Left forelimb (tissue), 1 donor: ENCODE measurements around the gene OBSCN.

Experiments used
- DNase-seq: peaks from one replicate; pipeline ENCODE4 v3.0.0-alpha.2; 2018; ENCODE audit warnings: low spot score

OBSCN gene

DNA sequence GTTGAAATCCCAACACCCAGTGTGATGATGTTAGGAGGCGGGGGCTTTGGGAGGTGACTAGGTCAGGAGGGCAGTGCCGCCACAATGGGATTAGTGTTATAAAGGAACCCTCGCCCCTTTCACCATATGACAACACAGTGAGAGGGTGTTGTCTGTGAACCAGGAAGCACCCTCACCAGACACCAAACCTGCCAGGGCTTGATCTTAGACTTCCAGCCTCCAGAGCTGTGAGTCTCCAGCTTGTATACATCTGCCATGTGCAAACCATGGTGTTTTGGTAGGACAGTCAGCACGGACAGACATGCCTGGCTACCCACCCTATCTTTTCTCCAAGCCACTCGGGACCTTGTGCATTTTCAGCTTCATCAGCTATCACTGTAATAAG lies 194.8 kb downstream of the OBSCN start:
- DNase-seq = peak; percentile 49

DNA sequence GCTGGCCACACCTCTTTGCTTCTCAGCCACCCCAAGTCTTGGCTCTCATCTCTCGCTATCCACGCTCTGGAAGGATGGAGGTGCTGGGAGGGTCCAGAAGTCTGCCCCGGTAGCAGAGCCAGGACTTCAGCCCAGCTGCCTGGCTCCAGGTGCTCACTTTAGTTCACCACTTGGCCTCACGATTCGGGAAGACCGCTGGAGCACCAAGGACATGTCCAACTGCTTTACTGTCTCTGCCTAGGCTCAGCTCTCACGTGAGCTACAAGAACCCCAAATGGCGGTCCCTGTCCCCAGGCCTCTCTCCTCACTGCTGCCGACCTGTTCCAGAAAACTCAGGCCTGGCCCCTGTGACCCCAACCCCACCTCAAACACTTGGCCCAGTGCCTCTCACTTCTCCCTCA lies 195.4 kb downstream of the OBSCN start:
- DNase-seq = peak; percentile 41

DNA sequence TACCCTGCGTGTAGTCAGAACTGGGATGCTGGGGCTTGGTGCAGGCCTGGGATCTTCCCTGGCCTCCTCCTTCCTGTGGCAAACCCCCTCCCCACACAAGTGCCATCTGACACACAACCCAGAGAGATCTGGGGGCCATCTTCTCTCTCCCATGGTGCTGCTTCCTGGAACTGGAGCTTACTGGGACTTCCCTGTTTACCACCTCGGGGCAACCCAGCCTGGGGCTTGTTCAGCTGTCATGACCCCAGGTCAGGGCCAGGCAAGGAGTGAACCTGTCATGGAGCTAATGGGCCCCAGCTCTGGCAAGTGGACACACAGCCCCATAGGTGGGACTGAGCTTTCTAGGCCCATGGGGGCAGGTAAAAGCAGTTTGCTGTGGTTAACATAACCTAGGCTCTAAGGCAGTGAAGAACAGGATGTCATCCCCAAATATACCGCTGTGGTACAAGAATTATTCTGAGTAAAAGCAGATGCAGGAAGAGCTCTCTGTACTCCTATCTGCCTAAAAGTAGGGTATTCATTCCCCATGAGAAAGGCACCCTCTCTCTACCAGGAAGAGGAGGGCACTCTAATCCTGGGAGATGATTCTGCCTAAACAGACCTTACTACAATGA lies 196.4 kb downstream of the OBSCN start:
- DNase-seq = peak; percentile 37

DNA sequence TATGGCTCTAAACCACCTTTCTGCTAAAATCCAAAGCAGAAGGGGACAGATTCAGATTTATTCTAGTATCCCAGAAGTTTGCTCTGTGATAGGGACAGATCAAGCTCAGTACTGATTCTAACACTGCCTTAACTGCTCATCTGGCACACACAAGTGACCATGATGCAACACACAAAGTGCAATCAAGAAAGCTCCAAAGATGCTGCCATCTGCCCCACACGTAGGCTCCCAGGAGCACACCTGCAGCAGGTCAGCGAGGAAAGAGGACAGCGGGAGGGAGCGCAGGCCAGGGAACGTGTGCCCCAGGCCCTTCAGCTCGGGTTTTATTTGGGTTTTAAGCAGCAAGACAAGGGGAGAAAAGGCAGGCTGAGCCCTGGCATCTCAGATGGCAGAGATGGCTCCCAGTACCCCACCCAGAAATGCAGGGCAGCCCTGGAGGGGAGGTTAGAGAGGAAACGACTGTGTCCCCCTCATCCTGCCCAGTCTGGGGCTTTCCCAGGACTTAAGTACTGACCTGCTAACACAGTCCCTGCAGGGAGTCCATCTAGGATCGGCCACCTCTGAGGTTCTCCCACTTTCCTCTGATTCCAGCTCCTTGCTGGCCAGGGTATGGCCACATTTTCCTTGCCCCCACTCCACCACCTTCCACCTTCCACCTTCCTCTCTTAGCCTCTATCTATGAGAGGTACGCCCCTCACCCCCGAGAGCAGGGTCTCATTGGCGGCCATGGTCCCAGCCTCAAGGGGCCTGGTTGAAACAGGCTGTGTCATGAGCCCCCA lies 197.5 kb downstream of the OBSCN start:
- DNase-seq = peak; percentile 46

DNA sequence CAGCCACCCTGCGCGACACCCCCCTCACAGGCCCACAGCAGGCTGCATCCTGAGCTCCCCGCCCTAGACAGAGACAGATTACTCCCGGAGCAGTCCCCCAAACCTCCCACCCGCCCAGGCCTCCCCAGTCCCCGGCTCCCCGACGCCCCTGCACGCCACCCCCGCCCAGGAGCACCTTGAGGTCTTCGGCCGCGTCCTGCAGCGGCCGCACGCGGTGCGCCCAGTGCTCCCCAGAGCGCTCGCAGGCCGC lies 198.1 kb downstream of the OBSCN start:
- DNase-seq = no peak

DNA sequence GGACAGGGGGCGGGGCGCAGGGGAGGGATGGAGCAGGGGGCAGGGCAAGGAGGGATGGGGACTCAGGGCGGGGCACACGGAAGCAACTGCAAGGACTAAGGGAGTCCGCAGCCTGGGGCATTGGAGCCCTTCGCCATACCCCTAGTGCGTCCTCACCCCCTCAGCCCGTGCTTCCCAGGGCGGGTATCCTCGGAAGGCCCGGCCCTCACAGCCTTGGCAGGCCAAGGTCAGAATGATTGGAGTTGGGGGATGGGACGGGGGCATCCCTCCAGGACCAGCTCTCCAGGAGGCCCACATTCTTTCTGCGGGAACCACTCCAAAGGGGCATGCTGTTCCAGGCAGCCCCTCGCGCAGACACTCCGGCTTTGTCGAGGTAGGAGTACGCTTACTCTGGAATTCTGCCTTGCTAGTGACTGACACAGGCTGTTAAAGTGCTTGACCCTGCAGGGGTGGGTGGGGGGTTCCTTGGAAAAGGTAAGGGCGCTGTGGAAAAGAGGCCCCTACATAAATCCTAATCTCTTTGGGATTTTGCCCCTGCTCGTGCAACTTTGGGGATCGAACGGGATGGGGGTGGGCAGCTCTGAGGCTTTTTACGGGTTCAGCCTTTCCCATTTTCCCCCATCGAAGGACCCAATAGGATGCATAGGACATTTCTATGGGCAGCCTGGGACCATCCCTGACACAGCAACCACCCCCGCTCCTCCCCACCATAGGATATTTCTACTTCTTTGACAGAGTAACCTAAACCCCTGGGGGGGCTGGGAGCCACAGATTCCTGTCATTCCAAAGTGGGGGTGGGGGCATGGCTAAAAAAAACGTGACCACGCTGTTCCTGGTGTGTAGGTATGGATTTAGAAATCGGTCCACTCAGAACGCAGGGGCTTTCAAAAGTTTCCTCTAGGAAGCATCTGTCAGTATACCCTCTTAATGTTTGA lies 199.5 kb downstream of the OBSCN start:
- DNase-seq = no peak

DNA sequence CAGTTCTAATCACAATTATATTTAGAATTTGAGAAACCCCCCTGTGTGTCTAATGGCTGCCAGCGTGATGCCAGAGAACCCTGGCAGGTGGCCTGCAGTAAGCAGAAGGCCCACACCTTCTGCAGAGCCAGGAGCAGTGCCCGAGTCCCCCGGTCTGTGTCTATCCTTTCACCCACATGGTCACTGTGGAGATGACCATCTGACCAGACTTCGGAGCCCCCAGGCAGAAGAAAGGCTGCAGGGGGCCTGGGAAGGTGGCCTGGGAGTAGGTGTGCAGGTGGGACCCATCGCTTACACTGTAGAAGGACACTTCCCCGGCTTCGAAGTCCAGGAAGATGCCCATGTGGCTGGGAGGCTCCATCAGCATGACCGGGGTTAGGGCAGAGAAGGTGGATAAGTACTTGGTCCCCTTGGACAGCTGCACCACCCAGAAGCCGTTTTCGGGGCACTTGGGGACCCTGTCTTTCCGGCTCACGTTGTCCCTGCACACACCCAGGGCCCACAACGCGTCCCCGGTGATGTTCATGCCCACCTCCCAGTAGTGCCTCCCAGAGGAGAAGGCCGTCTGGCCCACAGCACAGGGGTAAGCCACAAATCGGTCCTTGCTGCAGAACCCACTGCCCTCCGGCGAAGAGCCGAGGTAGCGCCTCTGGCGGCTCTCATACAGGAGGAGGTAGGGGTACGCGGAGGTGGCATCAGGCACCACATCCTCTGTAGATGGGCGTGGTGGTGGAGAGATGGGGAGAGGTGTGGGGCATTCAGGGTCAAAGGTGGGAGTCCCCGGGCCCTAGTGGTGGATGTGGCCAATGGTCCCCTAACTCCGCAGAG lies 200.4 kb downstream of the OBSCN start:
- DNase-seq = peak; percentile 45

DNA sequence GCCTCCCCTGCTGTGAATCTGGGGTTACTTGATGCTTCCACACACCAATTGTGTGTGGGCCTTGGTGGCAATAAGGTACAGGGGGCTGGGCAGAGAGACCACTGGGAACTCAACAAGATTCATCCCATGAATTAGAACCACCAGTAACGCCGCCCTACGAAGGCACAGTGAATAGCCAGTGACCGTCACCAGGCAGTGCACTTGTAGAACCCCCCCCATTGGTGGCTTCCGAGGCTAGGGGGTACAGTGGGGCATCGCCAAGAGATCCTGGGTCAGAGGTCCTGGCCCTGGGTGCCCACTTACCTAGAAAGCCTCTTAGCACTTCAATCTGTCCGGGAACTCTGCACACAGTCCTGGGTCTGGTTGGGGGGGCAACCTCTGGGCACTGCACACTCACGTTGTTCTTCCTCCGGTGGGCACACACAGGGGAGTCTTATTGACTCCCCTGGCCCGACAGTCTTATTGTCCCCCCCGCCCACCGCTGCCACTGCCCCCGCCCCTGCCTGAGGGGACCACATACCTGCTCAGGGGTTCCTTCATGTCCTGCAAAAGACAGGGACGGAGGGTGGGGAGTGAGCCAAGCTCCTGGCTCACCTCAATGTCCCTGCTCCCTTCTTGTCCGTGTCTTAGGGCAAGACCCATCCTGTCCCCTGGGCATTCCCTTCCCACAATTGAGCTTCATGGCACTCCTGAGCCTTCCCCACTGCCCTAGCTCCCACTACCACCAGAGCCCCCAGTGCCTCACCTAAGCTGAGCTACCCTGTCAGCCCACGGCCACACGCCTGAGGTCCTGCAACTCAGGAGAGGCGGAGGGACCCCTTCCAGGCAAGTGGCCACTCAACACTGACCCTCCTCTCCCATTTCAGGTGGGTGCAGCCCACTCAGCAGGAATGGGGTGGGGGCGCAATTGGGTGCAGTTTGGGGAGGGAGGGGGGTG lies 201.3 kb downstream of the OBSCN start:
- peak; percentile 12 for DNase-seq

DNA sequence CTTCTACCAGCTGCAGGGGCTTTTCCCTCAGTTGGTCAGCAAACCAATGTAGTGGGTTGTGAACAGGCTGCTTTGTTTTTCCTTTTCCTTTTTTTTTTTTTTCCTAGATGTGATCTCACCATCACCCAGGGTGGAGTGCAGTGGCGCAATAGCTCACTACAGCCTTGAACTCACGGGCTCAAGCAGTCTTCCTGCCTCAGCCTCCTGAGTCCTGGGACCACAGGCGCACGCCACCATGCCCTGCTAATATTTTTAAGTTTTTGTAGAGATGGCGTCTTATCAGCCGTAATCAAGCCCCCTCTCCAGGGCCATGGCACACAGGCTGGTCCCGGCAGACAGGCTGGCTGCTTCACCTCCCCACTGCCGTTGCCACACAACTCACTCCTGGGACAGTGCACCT lies 202.2 kb downstream of the OBSCN start:
- no peak for DNase-seq

DNA sequence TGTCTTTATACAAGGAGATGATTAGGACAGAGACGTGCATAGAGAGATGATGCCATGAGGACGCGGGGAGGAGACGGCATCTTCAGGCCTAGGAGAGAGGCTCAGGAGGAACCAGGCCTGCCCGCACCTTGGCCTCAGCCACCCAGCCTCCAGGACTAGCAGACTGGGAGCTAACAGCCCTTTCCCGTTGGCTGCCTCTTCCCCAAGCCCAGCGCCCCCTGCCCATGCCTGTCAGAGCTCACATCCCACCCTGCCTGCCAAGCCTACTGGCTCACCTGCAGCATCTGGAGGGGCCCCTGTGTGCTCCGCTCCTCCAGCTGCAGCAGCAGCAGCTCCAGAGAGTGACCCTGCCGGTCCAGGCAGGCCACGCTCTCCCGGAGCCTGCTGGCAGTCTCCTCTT lies 202.8 kb downstream of the OBSCN start:
- no peak for DNase-seq

DNA sequence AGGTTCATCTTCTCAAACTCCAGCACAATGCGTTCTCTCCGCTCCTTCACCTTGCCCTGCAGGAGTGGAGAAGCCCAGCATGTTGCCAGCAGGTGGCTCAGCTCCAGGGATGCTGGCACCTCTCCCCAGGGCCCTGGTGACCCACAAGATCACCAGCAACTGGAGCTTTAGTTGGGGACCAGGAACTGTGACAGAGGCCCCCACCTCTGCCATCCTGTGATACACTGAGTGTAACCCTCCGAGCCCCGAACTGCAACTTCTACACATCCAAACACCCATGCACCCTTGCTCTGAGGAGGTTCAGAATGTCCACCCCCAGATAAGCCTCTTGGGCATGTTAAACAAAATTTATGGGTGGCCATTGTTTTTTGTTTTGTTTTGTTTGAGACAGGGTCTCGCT lies 203.3 kb downstream of the OBSCN start:
- no peak for DNase-seq

DNA sequence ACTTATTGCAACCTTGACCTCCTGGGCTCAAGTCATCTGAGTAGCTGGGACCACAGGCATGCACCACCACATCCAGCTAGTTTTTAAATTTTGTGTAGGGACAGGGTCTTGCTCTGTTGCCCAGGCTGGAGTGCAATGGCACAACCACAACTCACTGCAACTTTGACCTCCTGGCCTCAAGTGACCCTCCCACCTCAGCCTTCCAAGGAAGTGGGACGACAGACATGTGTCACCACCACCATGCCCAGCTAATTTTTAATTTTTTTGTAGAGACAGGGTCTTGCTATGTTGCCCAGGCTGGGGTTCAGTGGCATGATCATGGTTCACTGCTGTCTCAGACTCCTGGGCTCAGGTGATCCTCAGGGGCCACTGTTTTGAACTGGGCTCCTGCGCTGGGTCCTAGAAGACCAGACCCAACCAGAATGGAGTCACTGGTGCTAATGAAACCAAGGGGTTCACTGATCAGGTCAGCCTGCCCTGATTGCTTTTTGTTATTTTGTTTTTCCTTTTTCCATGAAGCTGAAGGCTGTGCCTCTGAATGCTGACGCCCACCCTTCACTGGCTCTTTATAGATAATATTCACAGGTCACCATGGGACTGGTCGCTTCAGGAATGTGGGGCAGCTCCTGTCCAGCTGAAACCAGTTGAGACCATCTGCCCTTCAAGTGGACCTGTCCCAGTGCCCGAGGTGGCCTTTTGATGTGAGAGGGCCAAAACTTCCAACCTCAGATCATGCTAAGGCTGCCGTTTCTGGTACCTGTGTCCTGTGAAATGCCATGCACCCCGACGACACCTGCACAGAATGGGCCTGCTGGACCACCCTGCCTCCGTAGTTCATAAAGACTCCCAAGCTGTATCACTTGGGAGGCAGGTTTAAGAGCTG lies 203.9 kb downstream of the OBSCN start:
- DNase-seq = no peak

DNA sequence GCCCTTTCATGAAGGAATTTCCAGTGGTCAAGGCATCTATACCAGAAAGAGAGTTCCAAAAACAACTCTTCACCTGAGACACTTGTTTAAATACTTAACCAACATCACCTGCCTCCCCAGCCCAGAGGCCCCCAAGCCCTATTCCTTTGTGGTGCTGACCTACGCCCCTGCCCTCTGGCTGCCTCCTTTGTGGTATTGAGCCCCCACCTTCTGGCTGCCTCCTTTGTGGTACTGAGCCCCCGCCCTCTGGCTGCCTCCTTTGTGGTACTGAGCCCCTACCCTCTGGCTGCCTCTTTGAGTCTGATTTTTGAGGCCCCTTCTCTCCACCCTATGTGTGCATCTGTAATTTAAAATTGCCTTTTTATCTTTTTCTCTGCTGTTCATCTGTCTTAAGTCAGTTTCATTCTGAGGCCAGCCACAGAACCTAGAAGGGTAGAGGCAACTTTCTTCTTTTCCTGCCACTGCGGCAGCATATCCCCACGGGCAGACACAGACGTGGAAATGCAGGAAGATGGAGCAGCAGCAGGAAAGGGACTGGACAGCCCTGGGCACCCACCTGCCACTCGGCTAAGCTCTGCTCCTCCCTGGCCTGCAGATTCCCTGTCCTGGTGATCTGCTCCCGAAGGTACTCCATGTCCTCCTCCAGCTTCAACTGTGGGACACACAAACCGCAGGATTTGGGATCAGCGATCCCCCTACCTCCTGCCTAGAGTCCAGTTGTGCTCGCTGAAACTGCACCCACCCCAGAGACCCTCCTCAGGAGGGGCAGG lies 205.6 kb downstream of the OBSCN start:
- no peak for DNase-seq

DNA sequence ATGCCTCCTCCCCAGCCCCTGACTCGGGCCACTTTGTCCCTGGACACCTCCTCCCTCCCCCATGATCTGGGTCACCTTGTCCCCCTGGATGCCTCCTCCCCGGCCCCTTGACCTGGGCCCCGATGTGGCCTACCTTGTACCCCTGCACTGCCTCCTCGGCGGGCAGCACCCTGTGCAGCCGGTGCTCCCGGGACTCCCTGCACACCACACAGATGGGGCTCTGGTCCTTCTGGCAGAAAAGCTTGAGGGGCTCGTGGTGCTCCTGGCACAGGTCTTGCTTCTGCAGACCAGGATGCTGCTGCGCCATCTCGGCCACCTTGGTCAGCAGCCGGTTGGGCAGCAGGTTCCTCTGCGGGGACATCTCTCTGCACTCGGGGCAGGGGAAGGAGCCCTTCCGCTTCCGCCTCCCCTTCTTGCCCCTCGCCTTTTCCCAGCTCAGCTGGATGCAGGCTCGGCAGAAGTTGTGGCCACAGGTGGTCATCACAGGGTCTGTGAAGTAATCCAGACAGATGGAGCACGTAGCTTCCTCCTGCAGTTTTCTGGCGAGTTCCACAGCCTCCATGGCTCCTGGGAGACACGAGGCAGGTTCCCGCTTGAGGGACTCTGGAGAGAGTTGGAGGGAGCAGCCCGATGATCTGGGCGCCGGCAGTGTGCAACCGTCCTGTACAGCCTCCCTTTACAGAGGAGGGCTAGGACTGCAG lies 206.8 kb downstream of the OBSCN start:
- no peak for DNase-seq

DNA sequence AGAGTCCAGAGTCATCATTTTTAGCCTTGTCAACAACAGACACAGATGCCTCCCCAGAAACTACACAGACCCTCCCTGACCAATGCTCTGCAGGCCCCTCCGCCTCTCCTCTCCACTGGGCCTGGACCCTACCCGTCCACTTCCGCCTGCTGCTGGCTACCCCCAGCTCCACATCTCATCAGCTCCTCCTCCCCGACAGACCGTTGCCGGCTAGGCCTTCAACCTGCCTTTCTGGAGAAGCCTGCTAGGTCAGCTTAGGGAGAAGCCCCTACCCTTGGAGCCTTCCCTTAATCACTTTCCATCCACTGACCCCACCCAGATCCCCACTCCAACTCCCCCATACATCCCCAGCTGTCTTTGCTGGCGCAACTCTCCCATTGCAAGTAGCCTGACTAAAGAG lies 207.4 kb downstream of the OBSCN start:
- DNase-seq = no peak

DNA sequence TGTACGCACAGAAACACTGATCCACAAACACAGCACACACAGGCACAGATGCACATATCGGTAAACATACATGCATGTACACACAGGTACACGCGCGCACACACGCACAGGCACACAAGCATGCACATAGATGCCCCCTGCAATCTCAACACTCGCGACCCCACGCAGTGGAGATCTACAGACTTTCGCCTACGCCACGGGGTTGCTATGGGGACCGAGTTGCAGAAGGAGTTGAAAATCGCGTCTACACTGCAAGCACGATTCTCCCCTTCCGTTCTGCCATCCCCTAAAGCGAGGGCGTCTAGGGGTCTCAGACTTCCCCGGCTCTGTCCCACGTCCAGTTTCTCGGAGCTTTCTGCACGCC lies 208.0 kb downstream of the OBSCN start:
- no peak for DNase-seq

DNA sequence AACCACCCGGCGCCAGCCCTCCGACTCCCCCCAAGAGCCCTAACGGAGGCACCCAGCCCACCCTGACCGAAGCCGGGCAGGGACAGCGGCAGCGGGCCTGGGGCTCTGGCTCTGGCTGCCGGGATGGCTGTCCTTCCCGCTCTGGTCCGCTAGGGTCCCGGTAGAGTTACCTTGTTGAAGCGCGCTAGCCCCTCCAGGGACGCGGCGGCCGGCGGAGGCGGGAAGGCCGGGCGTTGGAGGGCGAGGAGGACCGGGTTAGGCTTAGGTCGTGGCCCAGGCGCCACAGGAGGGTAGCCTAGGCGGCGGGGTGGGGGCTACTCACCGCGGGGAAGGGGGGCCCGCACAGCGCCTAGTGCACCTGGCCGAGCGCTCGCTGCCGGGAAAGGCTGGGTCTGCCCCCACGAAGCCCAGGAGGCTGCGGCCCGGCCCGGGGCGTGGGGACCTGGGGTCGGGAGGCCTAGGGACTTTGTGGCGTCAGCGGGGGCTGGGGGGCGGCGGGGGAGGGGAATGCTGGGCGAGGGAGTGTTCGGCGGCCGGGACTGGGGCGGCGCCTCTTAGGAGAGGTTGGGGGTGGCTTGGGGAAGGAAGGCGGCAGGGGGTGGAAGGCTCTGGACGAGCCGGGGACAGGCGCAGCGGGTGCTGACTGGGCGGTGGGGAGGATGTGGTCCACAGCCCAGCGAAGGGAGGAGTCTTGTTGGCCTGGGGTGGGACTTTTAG lies 208.5 kb downstream of the OBSCN start, which contains the start of gene TRIM17:
TRIM17 (minus strand) TSS at position 645 of the 717 bp plus-strand sequence. CDS start 1,789 bp downstream, outside the sequence.
- no peak for DNase-seq

DNA sequence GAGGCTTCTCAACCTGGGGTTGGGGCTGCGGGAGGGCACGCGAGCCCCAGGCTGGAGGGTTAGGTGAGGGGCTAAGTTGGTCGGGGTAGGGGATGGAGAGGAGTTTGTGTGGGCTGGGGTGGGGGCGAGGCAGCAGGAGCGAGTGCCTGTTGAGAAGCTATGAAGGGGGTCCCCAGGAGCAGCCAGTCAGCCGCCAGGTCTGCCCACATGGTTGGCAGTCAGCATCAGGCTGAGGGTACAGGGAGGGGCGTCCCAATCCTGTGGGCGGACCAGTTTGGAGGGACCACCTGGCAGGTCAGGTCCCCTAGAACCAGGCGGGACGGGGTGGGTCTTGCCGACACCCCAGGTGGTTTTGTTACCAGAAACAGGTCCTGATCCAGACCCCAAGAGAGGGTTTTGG lies 209.2 kb downstream of the OBSCN start:
- DNase-seq = no peak
